MM.1S (cell line): ENCODE measurements around the gene NPPA.

Experiments used
- DNase-seq: peaks from one replicate; pipeline ENCODE4 v3.0.0-alpha.2; 2015
- H2AFZ ChIP-seq: fragments of 300-600 bp; sonication (generic); 2 replicates; pipeline ENCODE4 v1.6.0; 2016; ENCODE audit warnings: antibody characterized with exemption, low read length
- H3F3A ChIP-seq: fragments of 300-600 bp; sonication (generic); 2 replicates; pipeline ENCODE4 v1.6.1; 2016; ENCODE audit warnings: mild to moderate bottlenecking, antibody characterized with exemption, low read length, moderate library complexity, mixed read lengths; ENCODE audit not compliant: insufficient read depth
- H3K27ac ChIP-seq: fragments of 300-600 bp; sonication (generic); 2 replicates; pipeline ENCODE4 v1.5.1; 2016; ENCODE audit warnings: mild to moderate bottlenecking, low read length
- H3K27me3 ChIP-seq: fragments of 300-600 bp; sonication (generic); replicated peaks from 2 replicates; pipeline ENCODE4 v1.6.0; 2016; ENCODE audit warnings: low read length; ENCODE audit not compliant: insufficient read depth
- H3K36me3 ChIP-seq: fragments of 300-600 bp; sonication (generic); replicated peaks from 2 replicates; pipeline ENCODE4 v1.6.1; 2016; ENCODE audit warnings: mild to moderate bottlenecking, low read length, mixed read lengths; ENCODE audit not compliant: insufficient read depth
- H3K4me1 ChIP-seq: fragments of 300-600 bp; sonication (generic); 2 replicates; pipeline ENCODE4 v1.6.1; 2016; ENCODE audit warnings: low read length, mixed read lengths
- H3K4me2 ChIP-seq: fragments of 300-600 bp; sonication (generic); 2 replicates; pipeline ENCODE4 v1.6.0; 2016; ENCODE audit warnings: low read depth, low read length
- H3K4me3 ChIP-seq: fragments of 300-600 bp; sonication (generic); 2 replicates; pipeline ENCODE4 v1.5.1; 2016; ENCODE audit warnings: low read length, mixed read lengths
- H3K79me2 ChIP-seq: fragments of 300-600 bp; sonication (generic); 2 replicates; pipeline ENCODE4 v1.6.1; 2016; ENCODE audit warnings: mixed run types, low read length, mixed read lengths
- H3K9ac ChIP-seq: fragments of 300-600 bp; sonication (generic); 2 replicates; pipeline ENCODE4 v1.6.1; 2016; ENCODE audit warnings: low read length, mixed read lengths
- H3K9me2 ChIP-seq: fragments of 300-600 bp; sonication (generic); replicated peaks from 2 replicates; pipeline ENCODE4 v1.6.1; 2016; ENCODE audit warnings: mild to moderate bottlenecking, low read length, mixed read lengths; ENCODE audit not compliant: insufficient read depth
- H3K9me3 ChIP-seq: fragments of 300-600 bp; sonication (generic); replicated peaks from 2 replicates; pipeline ENCODE4 v1.6.1; 2016; ENCODE audit warnings: mild to moderate bottlenecking, low read length, mixed read lengths; ENCODE audit not compliant: insufficient read depth
- H4K20me1 ChIP-seq: fragments of 300-600 bp; sonication (generic); 2 replicates; pipeline ENCODE4 v1.6.1; 2016; ENCODE audit warnings: mild to moderate bottlenecking, low read length, moderate library complexity, mixed read lengths; ENCODE audit not compliant: insufficient read depth
- CTCF ChIP-seq: fragments of 300-600 bp; sonication (generic); IDR thresholded peaks from 2 replicates; pipeline ENCODE4 v1.5.1; 2016; ENCODE audit warnings: antibody characterized with exemption, low read length, mixed read lengths
- EZH2 ChIP-seq: fragments of 300-600 bp; sonication (generic); optimal IDR thresholded peaks from 2 replicates; pipeline ENCODE3; 2017; ENCODE audit warnings: low read depth, mild to moderate bottlenecking, antibody characterized with exemption, low read length, mixed read lengths
- EZH2phosphoT487 ChIP-seq: fragments of 300-600 bp; sonication (generic); IDR thresholded peaks from 2 replicates; pipeline ENCODE4 v1.6.1; 2018; ENCODE audit warnings: antibody characterized with exemption, low read length

The NPPA gene

GRCh38 chr1:11858613-11858967 lies 11.0 kb upstream of the NPPA start, which contains the start of gene NPPB:
TSS of gene NPPB (minus strand) at chr1:11858945. CDS start at chr1:11858833, 112 bp downstream.
- Histone ChIP-seq H3K36me3 (no peaks in the 10 kb centered on the region), H2AFZ (no peak within 1 kb of the TSS), H4K20me1 (no peaks in the 10 kb centered on the region), H3K27me3 (peaks cover 84% of the 10 kb centered on the region), H3K4me3 (no peak within 1 kb of the TSS), H3K9ac (no peak within 1 kb of the TSS), H3K9me3 (no peaks in the 10 kb centered on the region), H3F3A (no peaks in the 10 kb centered on the region), H3K27ac (no peak within 1 kb of the TSS), H3K79me2 (no peaks in the 10 kb centered on the region), H3K4me2 (no peak within 1 kb of the TSS), H3K4me1 (no peaks in the 10 kb centered on the region), H3K9me2 (no peaks in the 10 kb centered on the region)
- no peak for TF ChIP-seq CTCF
- no peak for TF ChIP-seq EZH2phosphoT487
- no peak for TF ChIP-seq EZH2
- DNase-seq = no peak

- Histone ChIP-seq H3K27me3 (peaks cover 87% of the 10 kb centered on the region), H3K79me2 (no peaks in the 10 kb centered on the region), H3K9me2 (no peaks in the 10 kb centered on the region), H3K36me3 (no peaks in the 10 kb centered on the region), H3K27ac (no peak overlapping the region), H3K4me2 (no peak overlapping the region), H2AFZ (no peak overlapping the region), H3K4me1 (no peaks in the 10 kb centered on the region), H3F3A (no peaks in the 10 kb centered on the region), H3K9ac (no peak overlapping the region), H3K9me3 (no peaks in the 10 kb centered on the region), H3K4me3 (no peak overlapping the region), H4K20me1 (no peaks in the 10 kb centered on the region)
- DNase-seq = no peak
- TF ChIP-seq CTCF (no peak), EZH2 (no peak), EZH2phosphoT487 (no peak)
These were observed 10.6 kb upstream of the NPPA start for GRCh38 chr1:11858158-11858557.

GRCh38 chr1:11857164-11857851 lies 9.7 kb upstream of the NPPA start:
- H3K27me3 ChIP-seq = peaks cover 89% of the 10 kb centered on the region
- no peaks in the 10 kb centered on the region for H4K20me1 ChIP-seq
- no peak for DNase-seq
- no peak overlapping the region for H3K27ac ChIP-seq
- H3K4me2 ChIP-seq = no peak overlapping the region
- no peaks in the 10 kb centered on the region for H3K36me3 ChIP-seq
- no peaks in the 10 kb centered on the region for H3F3A ChIP-seq
- H3K9ac ChIP-seq = no peak overlapping the region
- no peak overlapping the region for H2AFZ ChIP-seq
- no peaks in the 10 kb centered on the region for H3K9me2 ChIP-seq
- TF ChIP-seq EZH2 (no peak), CTCF (no peak), EZH2phosphoT487 (no peak)
- no peaks in the 10 kb centered on the region for H3K79me2 ChIP-seq
- no peaks in the 10 kb centered on the region for H3K4me1 ChIP-seq
- H3K9me3 ChIP-seq = no peaks in the 10 kb centered on the region
- H3K4me3 ChIP-seq = no peak overlapping the region
